Spleen (tissue), 7 donors: ENCODE measurements around the gene SCD5.

Experiments
- POLR2A ChIP-seq, 3 donors: fragments of 450-650 bp; IDR thresholded peaks; one replicate each; pipeline ENCODE4 v1.5.1; 2017; ENCODE audit warnings: antibody characterized with exemption in 3 of 3, mild to moderate bottlenecking in 1 of 3
- POLR2AphosphoS5 ChIP-seq, 3 donors: sonication (generic); formaldehyde crosslinking; IDR thresholded peaks; one replicate each; pipeline ENCODE4 v1.5.1; 2017; ENCODE audit warnings: antibody characterized with exemption in 3 of 3
- TF ChIP-seq, protein P1 (sequence below), 11 experiments: fragments of 200-600 bp in 7 of 11; fragments of 450-650 bp in 4 of 11; sonication (generic) in 4 of 11; IDR thresholded peaks in 8 of 11; conservative IDR thresholded peaks in 3 of 11; 1 replicate in 7 of 11; 2 replicates in 4 of 11; pipeline versions ENCODE4 v1.4.0 to v1.8.0; 2016 to 2021; ENCODE audit warnings: antibody characterized with exemption in 11 of 11, inconsistent platforms in 4 of 11, mild to moderate bottlenecking in 1 of 11
- donor health status: DM: no; HTN: no; CAD: no; lungs with moderate emphysema.
- donor health status: DM: no; HTN: no; CAD: no.
- donor health status: DM: no; HTN: no; CAD: no.

DNA sequence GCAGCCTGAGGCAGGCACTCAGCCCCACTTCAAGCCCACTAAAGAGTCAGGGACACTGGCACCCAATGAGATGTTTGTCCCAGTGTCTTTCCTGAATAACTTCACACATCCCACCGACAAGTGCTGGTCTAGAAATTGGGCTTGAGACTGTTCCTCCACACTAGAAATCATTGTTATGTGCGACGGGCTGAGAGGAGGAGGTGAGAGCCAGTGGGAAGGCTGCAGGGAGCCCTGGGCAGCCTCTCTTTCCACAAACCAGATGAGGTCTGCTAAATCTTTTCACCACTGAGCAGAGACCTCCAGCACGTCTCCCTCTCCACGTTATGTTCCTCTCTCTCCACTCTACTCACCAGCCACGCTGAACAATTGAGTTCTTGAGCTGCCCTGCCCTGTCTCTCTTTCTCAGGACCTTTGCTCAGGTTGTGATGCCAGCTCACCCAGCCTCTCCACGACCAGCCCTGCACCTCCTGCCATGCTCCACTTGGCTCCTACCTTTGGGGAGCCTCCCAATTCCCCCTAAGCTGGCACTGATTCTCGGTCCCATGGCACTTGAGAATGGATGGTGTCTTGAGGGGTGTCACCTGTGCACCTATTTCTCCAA is 8.4 kb downstream of the SCD5 start:
- TF ChIP-seq POLR2A (IDR thresholded peaks at IDR 0.05) (no peak), POLR2AphosphoS5 (IDR thresholded peaks at IDR 0.05) (no peak)
- TF ChIP-seq, protein P1, sequence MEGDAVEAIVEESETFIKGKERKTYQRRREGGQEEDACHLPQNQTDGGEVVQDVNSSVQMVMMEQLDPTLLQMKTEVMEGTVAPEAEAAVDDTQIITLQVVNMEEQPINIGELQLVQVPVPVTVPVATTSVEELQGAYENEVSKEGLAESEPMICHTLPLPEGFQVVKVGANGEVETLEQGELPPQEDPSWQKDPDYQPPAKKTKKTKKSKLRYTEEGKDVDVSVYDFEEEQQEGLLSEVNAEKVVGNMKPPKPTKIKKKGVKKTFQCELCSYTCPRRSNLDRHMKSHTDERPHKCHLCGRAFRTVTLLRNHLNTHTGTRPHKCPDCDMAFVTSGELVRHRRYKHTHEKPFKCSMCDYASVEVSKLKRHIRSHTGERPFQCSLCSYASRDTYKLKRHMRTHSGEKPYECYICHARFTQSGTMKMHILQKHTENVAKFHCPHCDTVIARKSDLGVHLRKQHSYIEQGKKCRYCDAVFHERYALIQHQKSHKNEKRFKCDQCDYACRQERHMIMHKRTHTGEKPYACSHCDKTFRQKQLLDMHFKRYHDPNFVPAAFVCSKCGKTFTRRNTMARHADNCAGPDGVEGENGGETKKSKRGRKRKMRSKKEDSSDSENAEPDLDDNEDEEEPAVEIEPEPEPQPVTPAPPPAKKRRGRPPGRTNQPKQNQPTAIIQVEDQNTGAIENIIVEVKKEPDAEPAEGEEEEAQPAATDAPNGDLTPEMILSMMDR (IDR thresholded peaks at IDR 0.05 in 8 of 11, conservative IDR thresholded peaks at IDR 0.05 in 3 of 11) = no peak
